GM12873 (cell line): ENCODE data around the gene MACROD2.

Source experiments
- TF ChIP-seq, protein P1 (sequence below): IDR thresholded peaks from 2 replicates; pipeline ENCODE4 v1.5.1; 2012; ENCODE audit warnings: low read depth, mild to moderate bottlenecking, moderate library complexity, low read length, control low read depth; ENCODE audit not compliant: insufficient read depth; ENCODE audit errors: missing control alignments

MACROD2 gene

DNA sequence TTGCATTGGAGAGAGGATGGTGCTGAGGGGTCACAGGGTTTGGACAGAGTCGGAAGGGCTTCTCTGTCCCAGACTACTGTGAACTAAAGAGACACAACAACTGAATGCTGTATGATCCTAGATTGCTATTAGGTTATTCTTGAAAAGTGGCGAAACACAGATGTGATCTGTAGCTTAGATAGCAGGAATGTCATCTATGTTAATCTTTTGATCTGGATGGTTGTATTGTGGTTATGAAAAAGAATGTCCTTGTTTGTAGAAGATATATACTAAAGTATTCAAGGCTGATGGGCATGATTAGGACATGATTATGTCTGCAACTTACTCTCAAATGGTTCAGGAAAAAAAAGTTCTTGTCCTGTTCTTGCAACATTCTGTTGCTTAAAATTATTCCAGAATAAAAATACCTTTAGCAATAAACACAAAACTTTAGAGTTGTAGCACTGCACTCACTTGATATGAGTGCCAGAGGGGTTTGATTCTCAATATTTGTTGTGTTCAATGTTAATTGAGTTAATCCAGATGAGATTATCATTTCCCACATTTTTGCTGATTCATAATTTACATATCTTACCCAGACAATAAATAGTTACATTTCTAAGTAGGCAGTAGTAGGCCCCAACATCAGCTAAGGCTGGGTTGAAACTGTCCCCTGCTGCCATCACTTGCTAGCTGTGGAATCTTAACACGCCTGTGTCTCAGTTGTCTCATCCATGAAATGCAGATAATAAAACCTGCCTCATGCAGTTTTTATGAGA lies 1932.8 kb downstream of the MACROD2 start:
- TF ChIP-seq, protein P1, sequence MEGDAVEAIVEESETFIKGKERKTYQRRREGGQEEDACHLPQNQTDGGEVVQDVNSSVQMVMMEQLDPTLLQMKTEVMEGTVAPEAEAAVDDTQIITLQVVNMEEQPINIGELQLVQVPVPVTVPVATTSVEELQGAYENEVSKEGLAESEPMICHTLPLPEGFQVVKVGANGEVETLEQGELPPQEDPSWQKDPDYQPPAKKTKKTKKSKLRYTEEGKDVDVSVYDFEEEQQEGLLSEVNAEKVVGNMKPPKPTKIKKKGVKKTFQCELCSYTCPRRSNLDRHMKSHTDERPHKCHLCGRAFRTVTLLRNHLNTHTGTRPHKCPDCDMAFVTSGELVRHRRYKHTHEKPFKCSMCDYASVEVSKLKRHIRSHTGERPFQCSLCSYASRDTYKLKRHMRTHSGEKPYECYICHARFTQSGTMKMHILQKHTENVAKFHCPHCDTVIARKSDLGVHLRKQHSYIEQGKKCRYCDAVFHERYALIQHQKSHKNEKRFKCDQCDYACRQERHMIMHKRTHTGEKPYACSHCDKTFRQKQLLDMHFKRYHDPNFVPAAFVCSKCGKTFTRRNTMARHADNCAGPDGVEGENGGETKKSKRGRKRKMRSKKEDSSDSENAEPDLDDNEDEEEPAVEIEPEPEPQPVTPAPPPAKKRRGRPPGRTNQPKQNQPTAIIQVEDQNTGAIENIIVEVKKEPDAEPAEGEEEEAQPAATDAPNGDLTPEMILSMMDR: no peak

DNA sequence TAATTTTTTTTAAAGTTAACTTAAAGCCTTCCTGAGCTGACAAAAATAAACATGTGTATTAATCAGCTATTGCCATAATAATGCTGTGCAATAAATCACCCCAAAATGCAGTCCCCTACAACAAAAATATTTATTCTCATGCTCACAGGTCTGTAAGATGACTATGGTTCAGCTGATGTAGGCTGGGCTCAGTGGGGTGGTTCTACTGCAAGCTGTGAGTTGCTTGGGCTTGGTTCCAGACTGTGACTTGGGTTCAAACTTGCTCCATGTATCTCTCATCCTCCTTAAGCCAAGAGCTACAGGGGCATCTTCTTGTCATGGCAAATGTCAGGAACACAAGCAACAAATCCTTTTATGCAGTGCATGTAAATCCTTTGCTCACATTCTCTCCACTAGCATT lies 1933.6 kb downstream of the MACROD2 start:
- TF ChIP-seq, protein P1: no peak

DNA sequence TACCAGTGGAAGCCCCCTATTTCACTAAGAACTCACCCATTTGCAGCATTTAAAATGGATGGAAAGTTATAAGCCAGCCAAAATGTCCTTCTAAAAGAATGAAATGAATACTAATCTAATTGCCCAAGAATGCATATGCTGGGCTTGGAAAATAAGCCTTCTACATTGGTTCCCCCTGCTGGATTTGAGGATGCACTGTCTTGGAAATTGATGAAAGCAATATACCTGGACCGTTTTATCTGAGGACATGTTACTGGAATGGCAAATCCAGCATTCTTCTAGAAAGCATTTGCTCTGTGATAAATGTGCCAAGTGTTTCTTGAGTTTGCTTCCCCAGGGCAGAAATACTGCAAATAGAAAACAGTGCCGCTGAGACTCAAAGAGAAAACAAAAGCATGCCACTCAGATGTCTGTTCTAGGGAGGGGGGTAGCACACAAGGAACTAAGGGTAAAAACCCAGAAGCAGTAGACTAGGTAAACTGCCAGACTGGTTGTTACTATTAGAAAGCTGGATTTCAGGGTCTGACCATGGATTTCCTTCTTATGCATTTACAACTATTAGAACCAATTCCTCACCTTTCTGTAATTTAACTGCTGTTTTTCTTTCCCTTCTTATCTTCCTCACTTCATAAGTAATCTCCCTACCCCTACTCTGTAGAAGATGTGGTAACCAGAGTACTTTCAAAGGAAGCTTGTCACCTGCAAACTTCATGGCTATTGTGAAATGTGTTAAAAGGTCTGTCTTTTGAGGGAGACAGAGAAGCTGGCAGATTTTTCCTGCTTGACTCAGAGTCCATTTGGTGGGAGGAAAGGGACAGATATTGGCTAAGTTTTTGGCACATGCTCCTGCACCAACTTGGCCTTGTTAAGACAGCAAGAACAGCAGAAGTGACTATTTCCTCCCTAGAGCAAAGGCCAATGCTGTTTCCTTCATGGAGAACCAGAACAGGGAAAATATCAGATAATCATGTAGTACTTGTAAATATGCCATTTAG lies 1935.3 kb downstream of the MACROD2 start:
- TF ChIP-seq, protein P1: peak; percentile 37

DNA sequence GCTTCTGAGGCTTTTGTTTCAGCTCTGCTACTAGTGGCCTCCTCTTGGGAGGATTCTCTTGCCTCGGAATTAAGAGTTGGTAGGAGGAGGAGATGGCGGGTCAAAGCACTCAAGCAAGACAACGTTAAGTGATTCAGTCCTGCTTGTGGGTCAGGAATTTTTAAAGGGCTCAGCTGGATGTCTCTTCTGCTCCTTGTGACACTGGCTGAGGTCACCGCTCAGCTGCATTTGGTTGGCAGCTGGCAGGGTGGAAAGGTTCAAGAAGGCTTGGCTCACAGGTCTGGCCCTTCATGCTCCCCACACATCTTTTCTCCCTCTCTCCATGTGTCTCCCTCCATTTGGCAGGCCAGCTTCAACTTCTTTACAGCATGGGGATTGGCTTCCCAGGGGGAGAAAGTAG lies 1936.6 kb downstream of the MACROD2 start:
- TF ChIP-seq, protein P1: no peak

DNA sequence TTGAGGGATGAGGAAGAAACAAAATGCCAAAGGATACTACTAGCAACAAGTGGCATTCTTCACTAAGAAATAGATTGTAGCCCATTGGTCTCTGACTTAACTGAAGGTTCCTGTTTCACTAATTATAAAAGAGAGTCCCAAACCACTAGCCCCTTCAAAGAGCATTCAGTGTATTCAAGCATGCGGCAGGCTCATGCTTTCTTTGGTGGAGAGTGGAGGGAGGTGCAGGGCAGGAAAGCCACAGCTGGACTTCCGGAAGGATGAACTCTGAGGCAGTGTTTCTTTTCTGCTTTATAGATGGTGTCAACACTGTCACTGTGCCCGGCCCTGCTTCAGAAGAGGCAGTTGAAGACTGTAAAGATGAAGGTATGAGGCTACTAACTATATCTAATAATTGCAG lies 1941.9 kb downstream of the MACROD2 start:
- TF ChIP-seq, protein P1: no peak

DNA sequence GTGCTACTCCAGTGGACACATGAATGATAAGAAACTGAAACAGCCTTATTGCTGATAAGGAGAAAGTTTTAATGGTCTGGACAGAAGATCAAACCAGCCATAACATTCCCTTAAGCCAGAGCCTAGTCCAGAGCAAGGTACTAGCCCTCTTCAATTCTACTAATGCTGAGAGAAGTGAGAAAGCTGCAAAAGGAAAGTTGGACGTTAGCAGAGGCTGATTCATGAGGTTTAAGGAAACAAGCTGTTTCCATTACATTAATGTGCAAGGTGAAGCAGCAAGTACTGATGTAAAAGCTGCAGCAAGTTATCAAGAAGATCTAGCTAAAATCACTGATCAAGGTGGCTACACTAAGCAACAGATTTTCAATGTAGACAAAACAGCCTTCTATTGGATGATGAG lies 1943.5 kb downstream of the MACROD2 start:
- TF ChIP-seq, protein P1: no peak

DNA sequence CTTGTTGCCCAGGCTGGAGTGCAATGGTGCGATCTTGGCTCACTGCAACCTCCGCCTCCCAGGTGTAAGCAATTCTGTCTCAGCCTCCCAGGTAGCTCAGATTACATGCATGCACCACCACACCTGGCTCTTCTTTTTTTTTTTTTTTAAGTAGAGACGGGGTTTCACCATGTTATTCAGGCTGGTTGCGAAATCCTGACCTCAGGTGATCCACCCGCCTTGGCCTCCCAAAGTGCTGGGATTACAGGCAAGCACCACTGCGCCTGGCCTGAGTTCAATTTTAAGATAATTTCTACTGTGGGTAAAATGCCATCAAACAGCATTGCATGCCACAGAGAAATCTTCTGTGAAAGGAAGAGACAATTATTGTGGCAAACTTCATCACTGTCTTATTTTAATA lies 1944.8 kb downstream of the MACROD2 start:
- TF ChIP-seq, protein P1: no peak
